Activated gamma-delta T cell treated with anti-CD3 and anti-CD28 coated beads, Interleukin-2, amount 50 U/mL, for 16 hours (primary cell): ENCODE results near the gene AOAH.

ENCODE experiments used
- DNase-seq: peaks from one replicate; pipeline ENCODE4 v3.0.0-alpha.2; 2020; ENCODE audit warnings: low read depth

AOAH gene

GRCh38 chr7:36630112-36630650 is 94.1 kb downstream of the AOAH start:
- DNase-seq = no peak

GRCh38 chr7:36629351-36629750 is 94.9 kb downstream of the AOAH start:
- no peak for DNase-seq

- no peak for DNase-seq
Measured at GRCh38 chr7:36627836-36628235, 96.5 kb downstream of the AOAH start.

GRCh38 chr7:36626111-36626510 is 98.2 kb downstream of the AOAH start:
- DNase-seq = no peak

GRCh38 chr7:36625247-36625646 is 99.0 kb downstream of the AOAH start:
- no peak for DNase-seq

- no peak for DNase-seq
Measured at GRCh38 chr7:36623247-36623646, 101.0 kb downstream of the AOAH start.

GRCh38 chr7:36621396-36621795 is 102.9 kb downstream of the AOAH start:
- DNase-seq = no peak

- no peak for DNase-seq
Measured at GRCh38 chr7:36620166-36620708, 104.1 kb downstream of the AOAH start.

- no peak for DNase-seq
Measured at GRCh38 chr7:36617408-36617807, 106.9 kb downstream of the AOAH start.

- DNase-seq = no peak
Measured at GRCh38 chr7:36615852-36616540, 108.3 kb downstream of the AOAH start.

- DNase-seq = no peak
Measured at GRCh38 chr7:36614959-36615358, 109.3 kb downstream of the AOAH start.

GRCh38 chr7:36613031-36613614 is 111.2 kb downstream of the AOAH start:
- DNase-seq = no peak

GRCh38 chr7:36611703-36612102 is 112.6 kb downstream of the AOAH start:
- no peak for DNase-seq

GRCh38 chr7:36607721-36608095 is 116.6 kb downstream of the AOAH start:
- no peak for DNase-seq

GRCh38 chr7:36606976-36607720 is 117.1 kb downstream of the AOAH start:
- DNase-seq = no peak

GRCh38 chr7:36606153-36606975 is 117.9 kb downstream of the AOAH start:
- DNase-seq = no peak

GRCh38 chr7:36605261-36606051 is 118.8 kb downstream of the AOAH start:
- DNase-seq = no peak

GRCh38 chr7:36604806-36605205 is 119.5 kb downstream of the AOAH start:
- no peak for DNase-seq

GRCh38 chr7:36602934-36603887 is 121.1 kb downstream of the AOAH start:
- DNase-seq = no peak

GRCh38 chr7:36602511-36602910 is 121.8 kb downstream of the AOAH start:
- DNase-seq = no peak
